HG02938 (cell line): ENCODE data around the gene HUNK.
"Not testable (repeated sequence)": the region's sequence is repeated elsewhere in the genome, so short reads cannot be mapped to it uniquely, and the experiment has no call there.

Experiments used
- ATAC-seq: cut with Tn5 transposase; IDR thresholded peaks from one replicate; pipeline ENCODE4 v1.9.1; 2021; ENCODE audit warnings: mild to moderate bottlenecking, moderate library complexity; ENCODE audit not compliant: unreplicated experiment

Gene HUNK

DNA sequence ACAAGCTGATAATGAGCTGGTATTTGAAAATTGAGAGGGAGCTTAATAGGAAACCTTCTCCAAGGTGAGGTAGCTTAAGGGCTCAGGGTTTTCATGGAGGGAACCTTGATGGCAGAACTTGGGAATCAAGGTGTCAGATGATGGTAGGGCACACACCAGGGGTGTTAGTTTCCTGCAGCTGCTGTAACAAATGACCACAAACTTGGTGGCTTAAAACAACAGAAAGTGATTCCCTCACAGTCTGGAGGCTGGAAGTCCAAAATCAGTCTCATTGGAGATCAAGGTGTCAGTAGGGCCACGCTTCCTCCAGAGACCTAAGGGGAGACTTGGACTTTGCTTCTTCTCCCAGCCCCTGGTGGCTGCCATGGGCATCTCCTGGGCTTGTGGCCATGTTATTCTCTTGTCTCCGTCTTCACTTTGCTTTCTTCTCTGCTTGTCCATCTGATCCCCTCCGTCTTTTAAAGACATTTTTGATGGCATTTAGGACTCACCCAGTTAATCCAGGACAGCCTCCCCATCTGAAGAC, 45.5 kb downstream of the HUNK start:
- no peak for ATAC-seq

DNA sequence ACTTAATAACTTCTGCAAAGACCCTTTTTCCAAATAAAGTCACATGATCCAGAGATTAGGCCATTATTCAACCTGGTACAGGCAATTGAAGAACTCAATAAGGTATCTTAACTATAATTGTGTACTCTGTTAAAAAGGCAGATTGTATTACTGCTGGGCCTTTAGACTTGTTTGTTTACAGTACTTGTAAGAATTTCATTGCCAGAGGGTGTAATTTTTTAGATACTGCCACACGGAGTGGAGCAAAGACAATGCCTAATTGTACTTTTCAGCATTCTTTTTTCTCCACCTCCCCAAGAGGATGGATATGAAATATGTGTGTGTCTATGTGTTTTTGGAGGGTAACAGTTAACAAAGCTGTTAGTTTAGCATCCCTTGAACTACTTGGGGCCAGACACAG, 47.5 kb downstream of the HUNK start:
- ATAC-seq = no peak

DNA sequence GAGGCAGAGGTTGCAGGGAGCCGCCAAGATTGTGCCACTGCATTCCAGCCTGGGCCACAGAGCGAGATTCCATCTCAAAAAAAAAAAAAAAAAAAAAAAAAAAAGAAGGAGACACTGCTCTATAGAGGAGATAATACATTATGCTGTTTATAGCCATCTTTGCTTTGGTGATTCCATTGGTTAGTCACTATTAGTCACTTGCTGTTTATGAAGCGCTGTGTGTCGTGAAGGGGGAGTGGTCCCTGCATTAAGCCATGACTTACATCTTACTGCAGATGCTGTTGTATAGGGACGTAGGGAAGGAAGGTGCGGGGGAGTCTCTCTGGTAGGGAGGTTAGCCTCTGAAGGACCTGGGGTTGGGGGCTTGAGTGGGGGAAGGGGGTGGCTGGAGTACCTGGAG, 48.3 kb downstream of the HUNK start:
- ATAC-seq = no peak

DNA sequence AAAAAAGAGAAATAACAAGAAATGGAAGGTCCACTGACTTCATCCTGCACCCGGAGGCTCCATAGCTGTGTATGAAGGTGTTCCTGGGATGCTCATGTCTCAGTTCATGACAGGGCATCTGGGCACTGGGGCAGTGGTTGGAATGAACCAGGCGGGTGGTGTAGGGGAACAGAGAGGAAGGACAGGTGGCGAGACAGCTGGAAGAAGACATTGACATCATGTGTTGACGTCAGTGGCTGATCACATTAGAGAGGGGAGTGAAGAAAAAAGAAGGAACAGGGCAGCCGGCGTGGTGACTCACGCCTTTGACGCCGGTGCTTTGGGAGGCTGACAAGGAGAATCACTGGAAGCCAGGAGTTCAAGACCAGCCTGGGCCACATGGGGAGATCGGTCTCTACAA, 50.1 kb downstream of the HUNK start:
- no peak for ATAC-seq

DNA sequence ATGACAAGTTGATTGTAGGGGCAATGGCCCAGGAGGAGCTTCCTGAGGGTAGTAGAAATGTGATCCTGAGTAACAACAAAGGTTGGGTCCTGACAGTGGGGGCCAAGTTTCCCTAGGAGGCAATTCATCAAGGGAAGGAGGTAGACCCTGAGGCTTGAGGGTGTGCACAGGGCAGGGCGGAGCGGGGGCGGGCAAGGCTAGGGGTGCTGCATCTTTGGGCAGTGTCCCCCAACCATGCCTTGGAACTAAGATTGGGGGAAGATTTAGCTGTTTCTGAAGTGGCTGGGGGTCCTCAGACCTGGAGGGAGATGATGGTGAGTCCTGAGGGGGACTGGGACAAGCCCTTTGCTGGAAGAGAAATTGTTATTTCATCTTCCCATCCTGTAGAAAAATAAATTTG, 50.9 kb downstream of the HUNK start:
- no peak for ATAC-seq

DNA sequence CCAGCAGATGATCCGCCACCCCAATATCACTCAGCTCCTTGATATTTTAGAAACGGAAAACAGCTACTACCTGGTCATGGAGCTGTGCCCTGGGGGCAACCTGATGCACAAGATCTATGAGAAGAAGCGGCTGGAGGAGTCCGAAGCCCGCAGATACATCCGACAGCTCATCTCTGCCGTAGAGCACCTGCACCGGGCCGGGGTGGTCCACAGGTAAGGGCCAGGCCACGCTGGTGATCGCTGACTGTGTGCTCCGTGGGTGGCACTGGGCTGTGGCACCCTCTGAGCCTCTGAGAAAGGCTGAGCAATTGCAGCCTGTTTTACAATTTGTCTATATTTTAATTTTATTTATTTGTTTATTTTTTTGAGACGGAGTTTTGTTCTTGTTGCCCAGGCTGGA, 51.7 kb downstream of the HUNK start:
- no peak for ATAC-seq

DNA sequence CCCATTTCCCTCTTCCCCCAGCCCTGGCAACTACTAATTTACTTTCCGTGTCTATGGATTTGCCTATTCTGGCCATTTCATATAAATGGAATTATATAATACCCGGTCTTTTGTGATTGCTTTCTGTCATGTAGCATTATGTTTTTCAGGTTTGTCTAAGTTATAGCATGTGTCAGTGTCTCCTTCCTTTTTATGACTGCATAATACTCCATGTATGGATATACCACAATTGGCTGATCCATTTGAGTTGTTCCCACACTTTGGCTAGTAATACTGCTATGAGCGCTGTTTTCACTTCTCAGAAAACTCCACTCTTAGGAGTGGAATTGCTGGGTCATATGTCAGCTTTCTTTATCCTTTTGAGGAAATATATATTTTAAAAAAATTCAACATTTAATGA, 53.7 kb downstream of the HUNK start:
- no peak for ATAC-seq

DNA sequence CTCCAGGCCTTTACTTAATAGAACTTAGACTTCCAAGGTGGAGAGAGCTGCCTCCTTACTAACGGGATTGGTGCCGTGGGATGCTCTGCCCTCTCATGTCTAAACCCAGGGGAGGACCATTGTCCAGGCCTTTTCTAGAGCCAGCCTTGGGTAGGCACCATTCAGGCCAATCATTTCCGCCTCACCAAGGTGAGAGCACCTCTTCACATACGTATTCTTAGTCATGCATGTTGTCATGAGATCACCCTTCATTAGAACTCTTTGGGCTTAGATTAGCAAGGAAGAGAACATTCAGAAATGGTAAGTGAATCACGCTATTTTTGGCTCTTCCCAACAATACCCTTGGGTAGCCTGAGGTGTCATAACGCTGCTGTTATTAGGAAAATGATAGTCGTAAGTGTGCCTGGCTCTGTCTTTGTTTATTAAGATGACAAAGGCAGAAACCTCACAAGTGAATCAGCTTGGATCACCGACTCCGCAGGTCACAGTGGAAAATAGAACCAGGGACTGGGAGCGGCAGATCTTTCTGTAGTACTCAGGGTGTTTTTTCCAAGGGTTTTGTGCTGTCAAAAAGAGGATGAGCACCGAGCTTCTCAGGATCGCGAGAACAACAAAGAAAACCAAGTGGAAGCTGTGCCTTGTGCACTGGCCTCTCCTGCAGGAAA, 55.0 kb downstream of the HUNK start:
- ATAC-seq = no peak

DNA sequence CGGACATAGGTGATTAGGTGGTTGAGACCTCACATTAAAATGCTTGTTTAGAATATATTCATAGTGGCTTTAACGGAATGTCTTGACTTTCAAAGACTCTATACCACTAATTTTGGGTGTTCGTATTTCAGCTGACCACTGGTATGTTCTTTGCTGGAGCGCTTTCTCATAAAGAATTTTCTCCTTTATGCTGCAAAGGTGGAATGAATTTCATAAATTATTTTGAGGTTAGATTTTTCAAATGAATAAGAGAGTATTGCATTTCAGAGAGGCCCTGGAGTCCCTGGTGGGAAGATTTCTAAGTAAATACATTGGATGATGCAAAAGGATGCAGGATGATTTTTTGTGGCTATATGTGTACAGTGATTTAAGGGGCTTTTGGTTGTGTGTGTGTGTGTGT, 55.8 kb downstream of the HUNK start:
- no peak for ATAC-seq

DNA sequence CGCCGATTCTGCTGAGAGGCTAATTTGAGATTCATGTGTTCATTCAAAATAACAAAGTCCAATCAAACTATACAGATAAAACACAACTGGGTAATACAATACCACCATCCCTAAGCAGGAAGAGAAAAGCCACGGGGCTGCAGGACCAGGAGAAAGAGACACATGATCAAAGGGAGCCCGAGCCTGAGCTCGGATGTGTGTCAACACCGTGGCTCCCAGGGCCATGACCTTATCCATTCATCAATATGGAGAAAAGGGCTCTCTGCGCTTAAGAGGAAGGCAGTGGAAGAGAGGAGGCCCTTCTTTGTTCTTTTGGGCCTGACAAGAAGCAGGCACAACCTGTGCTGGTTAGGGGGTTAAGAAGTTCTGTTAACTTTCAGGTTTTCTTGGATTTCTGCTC, 56.7 kb downstream of the HUNK start:
- no peak for ATAC-seq

DNA sequence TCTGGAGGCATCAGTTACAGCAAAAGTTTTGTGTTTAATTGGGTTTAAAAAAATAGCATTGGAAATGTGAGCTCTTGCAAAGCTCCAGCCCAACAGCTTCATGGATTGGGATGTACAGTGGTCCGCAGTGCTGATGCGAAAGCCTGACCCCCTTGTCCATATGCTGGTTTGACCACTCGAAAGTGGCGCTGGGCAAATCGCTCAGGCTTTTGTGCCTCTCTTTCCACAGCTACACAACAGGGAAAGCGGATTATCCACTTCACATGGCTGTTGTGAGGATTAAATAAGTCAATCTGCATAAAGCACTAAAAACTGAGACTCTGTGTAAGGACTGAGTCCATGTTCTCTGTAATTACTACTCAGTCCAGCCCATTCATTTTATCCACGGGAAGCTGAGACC, 57.2 kb downstream of the HUNK start:
- no peak for ATAC-seq

DNA sequence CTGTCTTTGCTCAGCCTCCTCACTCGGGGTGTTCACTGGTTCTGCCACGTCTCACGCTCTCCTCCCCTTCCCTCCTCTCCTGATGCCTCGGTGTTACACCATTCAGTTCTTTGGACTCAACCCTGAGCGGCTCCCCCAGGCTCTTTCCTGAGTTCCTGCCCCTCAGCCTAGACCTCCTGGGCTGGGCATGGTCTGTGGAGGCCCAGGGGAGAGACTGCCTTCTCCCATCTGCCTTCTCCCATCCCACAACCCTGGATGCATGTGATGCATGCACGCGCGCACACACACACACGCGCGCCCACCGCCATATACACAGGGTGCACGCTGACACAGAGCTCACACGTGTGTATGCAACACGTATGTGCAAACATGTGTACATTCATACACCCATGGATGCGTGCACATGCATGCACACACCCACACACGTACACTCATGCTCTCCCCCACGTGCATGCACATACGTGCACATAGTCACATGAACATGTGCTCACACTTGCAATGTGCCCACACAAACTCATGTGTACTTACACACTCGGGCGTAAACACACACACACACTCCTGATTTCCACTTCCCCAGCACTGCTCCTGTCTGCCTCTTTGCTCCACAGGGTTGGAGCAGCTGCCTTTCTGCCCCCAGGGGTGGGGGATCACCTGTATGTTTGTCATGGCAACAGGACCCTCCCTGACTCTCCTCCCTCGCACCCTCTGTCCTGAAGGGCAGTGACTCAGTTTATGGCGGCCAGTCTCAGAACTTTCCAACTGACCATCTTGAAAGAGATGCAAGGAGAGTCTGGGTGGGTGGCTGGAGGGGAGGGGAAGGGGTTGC, 59.0 kb downstream of the HUNK start:
- no peak for ATAC-seq

DNA sequence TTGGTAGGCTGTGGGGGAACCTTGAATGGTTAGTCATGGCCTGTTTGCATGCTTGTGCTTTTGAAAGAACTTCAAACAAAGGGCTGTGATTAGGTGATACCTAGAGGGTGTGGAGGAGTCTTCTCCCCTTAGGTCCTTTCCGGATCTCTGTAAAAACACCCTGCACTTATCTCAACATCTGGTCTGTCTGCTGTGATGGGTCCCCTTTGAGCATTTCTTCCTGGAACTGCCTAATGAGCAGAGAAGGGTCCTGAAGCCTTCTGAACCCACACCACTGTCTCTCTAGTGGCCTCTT, 59.6 kb downstream of the HUNK start:
- no peak for ATAC-seq

DNA sequence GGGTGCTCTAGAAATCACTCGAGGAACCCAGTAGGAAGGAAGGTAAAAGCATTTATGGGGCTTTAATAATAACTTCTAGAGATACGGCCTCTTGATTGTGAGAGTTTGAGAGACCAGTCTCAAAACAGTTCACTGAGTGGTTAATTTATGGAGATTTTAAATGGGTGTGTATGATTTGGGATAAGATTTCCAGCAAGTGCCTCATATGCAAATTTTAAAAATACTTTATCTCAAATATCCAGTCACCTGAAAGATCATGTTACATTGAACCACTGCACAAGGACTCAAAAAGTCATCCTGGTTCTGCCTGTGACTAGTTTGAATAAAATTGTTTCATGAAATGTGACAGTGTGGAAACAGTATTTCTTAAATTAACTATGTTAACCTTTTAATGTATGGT, 64.5 kb downstream of the HUNK start:
- ATAC-seq = no peak

DNA sequence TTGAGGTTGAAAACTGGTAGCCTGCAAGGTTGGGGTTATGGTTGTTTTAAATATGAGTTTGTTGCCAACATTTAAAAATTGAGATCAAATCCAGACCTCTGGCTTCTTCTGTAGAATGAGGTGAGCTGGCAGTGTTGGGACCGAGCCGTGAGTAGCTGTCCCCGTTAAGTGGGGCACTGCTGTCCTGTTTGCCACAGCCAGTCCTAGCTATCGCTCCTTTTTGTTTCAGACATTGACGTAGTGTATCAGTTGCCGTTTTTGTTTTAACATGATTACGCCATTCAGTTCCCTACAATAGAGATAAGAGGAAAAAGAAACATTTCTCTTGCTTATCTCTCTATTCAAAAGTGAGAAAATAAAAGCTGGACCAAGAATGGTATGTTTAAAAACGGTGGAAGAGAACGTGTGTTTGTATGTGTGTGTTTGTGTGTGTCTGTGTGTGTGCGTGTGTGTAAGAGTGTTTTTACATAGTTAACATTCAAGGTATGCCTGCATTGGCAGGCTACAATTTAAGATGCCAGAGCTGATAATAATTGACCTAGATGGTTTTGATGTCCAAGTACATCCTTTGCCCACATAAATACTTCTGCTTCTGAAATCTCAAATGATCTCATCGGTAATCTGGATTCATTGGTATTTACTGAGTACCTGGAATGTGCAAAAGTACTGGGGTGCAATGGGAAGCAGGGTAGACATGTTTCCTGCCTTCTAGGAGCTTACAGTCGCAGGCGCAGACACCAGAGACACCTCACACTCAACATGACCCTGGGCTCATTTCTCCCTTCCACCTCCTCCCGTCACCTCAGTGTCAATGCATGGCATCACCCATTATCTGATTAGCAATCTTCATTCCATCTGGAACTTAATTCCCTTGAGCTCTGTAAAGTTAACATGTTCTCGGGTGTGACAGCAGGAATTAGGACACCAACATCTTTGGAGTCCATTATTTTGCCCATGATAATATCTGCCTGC, 65.8 kb downstream of the HUNK start:
- no peak for ATAC-seq

DNA sequence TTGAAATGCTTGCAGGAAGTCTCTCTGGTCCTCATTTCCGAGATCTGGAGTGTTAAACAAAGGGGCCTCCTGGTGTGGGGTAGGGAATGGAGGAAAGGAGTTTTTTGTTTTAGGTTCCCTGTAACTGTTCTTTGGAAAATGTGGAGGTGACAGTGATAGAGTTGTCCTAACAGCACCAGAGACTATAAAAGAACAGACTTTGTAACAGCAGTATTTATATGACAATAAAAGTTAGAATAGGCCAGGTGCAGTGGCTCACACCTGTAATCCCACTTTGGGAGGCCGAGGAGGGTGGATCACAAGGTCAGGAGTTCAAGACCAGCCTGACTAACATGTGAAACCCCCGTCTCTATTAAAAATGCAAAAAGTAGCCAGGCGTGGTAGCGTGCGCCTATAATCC, 68.9 kb downstream of the HUNK start:
- no peak for ATAC-seq

DNA sequence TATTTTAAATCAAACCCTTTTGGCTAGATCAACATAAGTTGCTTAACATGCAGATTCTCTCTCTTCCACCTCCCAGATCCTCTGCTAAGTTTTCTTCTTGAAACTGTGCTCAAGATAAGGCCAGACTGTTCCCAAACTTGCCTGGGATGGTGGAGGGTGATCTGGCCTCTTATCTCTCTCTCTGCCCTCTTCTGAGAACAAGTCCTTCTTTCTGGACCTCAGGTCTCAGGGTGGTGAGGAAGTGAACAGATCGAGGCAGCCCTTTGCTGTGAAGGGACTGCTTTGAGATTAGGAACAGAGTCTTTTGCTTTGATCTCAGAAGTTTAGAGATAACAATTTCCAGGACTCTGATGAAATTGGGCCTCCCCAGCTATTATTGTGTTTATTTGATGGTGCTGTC, 70.7 kb downstream of the HUNK start:
- no peak for ATAC-seq

DNA sequence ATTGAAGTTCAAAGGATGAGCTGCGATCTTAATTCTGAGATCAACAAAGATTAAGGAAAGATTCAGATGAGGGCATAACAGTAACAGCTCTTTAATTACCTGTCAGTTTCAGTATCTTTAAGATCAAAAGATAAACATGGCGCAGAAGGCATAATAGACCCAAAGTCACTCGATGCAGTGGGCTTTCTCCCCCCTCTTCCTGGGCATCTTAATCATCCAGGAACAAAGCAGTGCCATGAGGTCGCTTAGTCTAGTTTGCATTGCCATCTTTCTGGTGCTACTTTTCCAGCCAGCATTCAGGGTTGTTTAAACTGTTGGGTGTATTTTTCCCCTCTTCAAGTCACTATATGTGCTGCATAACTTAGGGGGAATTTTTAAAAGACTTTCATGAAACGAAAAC, 72.3 kb downstream of the HUNK start:
- no peak for ATAC-seq

DNA sequence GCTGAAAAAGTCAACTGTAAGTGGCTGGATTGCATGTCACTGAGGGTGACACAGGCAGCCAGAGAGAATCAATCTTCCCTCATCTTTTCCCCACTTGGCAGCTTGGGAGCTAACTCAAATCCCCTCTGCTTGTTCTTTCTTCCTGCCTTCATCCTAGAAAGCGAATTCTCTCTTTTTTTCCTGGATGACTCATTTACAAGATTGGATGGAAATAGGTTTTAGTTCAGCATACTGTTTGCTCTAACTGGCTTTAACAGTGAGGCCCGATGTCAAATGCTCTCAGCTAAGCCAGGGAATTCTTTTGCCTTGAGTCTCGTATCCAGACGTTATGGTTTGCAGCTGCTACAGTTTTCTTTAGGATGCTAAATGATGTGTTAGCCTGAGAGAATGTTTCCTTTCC, 72.7 kb downstream of the HUNK start:
- ATAC-seq = no peak

DNA sequence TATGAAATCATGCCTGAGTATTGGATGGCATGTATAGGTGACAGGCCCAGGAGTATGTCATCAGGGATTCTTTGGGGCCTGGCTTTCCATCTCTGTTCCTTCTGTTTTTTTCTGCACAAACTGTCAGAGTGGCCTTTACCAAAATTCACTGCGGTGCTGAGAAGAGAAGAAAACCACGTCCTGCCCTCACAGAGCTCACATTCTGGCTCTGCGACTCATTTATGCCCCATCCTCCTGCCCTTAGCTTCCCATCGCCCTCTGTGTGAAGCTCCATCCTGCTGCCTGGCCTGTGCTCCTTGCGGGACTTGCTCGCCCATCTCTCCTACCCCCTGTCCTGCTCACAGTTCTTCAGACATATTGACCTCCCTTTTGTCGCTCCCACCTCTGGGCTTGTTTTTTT, 73.4 kb downstream of the HUNK start:
- ATAC-seq = no peak

DNA sequence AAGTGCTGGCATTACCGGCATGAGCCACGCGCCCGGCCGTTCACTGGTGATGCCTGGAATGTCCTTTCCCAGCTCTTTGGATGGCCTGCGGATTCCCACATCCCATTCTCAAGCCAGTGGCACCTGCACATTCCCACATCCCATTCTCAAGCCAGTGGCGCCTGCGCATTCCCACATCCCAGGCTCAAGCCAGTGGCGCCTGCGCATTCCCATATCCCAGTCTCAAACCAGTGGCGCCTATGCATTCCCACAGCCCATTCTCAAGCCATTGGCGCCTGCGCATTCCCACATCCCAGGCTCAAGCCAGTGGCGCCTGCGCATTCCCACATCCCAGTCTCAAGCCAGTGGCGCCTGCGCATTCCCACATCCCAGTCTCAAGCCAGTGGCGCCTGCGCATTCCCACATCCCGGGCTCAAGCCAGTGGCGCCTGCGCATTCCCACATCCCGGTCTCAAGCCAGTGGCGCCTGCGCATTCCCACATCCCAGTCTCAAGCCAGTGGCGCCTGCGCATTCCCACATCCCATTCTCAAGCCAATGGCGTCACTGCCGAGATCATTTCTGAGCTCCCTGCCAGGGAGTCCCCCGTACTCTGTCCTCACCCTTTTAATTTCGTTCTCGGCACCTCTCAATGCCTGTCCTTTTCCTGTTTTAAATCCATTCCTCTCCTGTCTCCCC, 74.2 kb downstream of the HUNK start:
- ATAC-seq = not testable (repeated sequence)
